Lower leg skin (tissue), 3 donors: Measurements from ENCODE around the gene PRKCG.

Experiments
- CTCF ChIP-seq, 3 donors: fragments of 450-650 bp; IDR thresholded peaks; one replicate each; pipeline ENCODE4 v1.5.1; 2016; ENCODE audit warnings: antibody characterized with exemption in 3 of 3, mild to moderate bottlenecking in 3 of 3, moderate library complexity in 2 of 3
- POLR2A ChIP-seq, 2 donors: fragments of 450-650 bp; IDR thresholded peaks; one replicate each; pipeline ENCODE4 v1.6.1; 2016 to 2017; ENCODE audit warnings: antibody characterized with exemption in 2 of 2, mild to moderate bottlenecking in 1 of 2, moderate library complexity in 1 of 2

DNA sequence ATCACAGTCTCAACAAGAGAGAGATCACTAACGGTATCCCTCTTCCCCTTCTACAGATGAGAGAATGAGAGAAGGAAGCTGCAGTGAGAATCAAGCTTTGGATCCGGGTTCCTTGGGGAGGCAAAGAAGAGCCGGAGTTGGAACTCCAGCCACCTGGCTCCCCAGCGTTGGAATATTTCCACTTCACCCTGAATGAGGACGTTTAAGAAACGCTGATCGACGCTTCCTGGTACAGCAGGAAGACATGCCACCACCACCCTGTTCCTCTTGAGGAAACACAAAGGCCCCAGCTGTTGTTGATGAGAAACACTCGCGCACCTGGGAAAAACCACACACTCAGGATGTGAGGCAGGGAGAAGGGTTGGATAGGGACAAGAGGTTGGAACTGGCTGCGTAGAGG, 69.4 kb downstream of the PRKCG start:
- TF ChIP-seq CTCF (IDR thresholded peaks at IDR 0.05): no peak
- TF ChIP-seq POLR2A (IDR thresholded peaks at IDR 0.05): no peak
